IMR-90 (cell line): ENCODE results near the gene HOXC6. TPM values are rescaled to one million over a fixed set of nuclear protein-coding genes. Genes with fewer than 3 reads are reported as not detected.

Experiments used
- ATAC-seq: fragments of 200-7000 bp; cut with Tn5 transposase; 2 replicates; pipeline ENCODE4 v1.9.1; 2020; ENCODE audit warnings: low read depth, mild to moderate bottlenecking, moderate library complexity
- BruUV-seq: library from RNA; stranded (reverse); fragments of 400-500 nt; replicated peaks from 2 replicates; lab custom pipeline; 2021; lab: Mats Ljungman, UMichigan
- CTCF ChIA-PET: fragments of 300-600 bp; formaldehyde crosslinking; extraction: SDS; loops from one replicate; lab custom pipeline; 2021; ENCODE audit warnings: antibody characterized with exemption; lab: Yijun Ruan, JAX
- POLR2A ChIA-PET: fragments of 300-600 bp; sonication (Branson Sonifier 250); formaldehyde crosslinking; loops from one replicate; lab custom pipeline; 2022; ENCODE audit warnings: antibody characterized with exemption; ENCODE audit not compliant: unreplicated experiment; lab: Charles Lee
- DNase-seq: peaks from one replicate; pipeline ENCODE4 v3.0.0; 2013
- H2AFZ ChIP-seq: replicated peaks from 2 replicates; pipeline ENCODE3; 2013; ENCODE audit warnings: low read length, mild to moderate bottlenecking; ENCODE audit not compliant: poor library complexity
- H2AK5ac ChIP-seq: 2 replicates; pipeline ENCODE4 v1.6.1; 2013; ENCODE audit warnings: low read depth, low read length, inconsistent platforms
- H2AK9ac ChIP-seq: replicated peaks from 2 replicates; pipeline ENCODE3; 2013; ENCODE audit warnings: mild to moderate bottlenecking, low read depth, low read length, moderate library complexity; ENCODE audit not compliant: poor library complexity
- H2BK120ac ChIP-seq: 2 replicates; pipeline ENCODE4 v1.6.1; 2013; ENCODE audit warnings: low read depth, low read length, inconsistent platforms
- H2BK15ac ChIP-seq: 3 replicates; pipeline ENCODE4 v1.6.1; 2013; ENCODE audit warnings: low read depth, low read length, inconsistent platforms
- H2BK20ac ChIP-seq: 2 replicates; pipeline ENCODE4 v1.6.1; 2013; ENCODE audit warnings: low read depth, mild to moderate bottlenecking, inconsistent platforms, low read length, moderate library complexity
- H2BK5ac ChIP-seq: 2 replicates; pipeline ENCODE4 v1.6.1; 2013; ENCODE audit warnings: mild to moderate bottlenecking, low read depth, low read length, inconsistent platforms; ENCODE audit not compliant: poor library complexity, severe bottlenecking
- H3K14ac ChIP-seq: replicated peaks from 2 replicates; pipeline ENCODE4 v1.6.1; 2013; ENCODE audit warnings: low read depth, low read length, inconsistent platforms
- H3K18ac ChIP-seq: 2 replicates; pipeline ENCODE4 v1.6.1; 2013; ENCODE audit warnings: low read depth, low read length, control low read depth
- H3K23ac ChIP-seq: 2 replicates; pipeline ENCODE4 v1.6.1; 2013; ENCODE audit warnings: low read depth, low read length, inconsistent platforms
- H3K27ac ChIP-seq: 2 replicates; pipeline ENCODE4 v1.5.1; 2013; ENCODE audit warnings: mild to moderate bottlenecking, control low read depth, low read length; ENCODE audit not compliant: insufficient read depth
- H3K27me3 ChIP-seq: 2 replicates; pipeline ENCODE4 v1.6.1; 2013; ENCODE audit warnings: low read length; ENCODE audit not compliant: control insufficient read depth, insufficient read depth
- H3K36me3 ChIP-seq: 2 replicates; pipeline ENCODE4 v1.6.1; 2013; ENCODE audit warnings: low read length, mixed read lengths; ENCODE audit not compliant: control insufficient read depth, insufficient read depth
- H3K4ac ChIP-seq: 2 replicates; pipeline ENCODE4 v1.6.1; 2013; ENCODE audit warnings: low read depth, low read length, inconsistent platforms
- H3K4me1 ChIP-seq: 2 replicates; pipeline ENCODE4 v1.6.1; 2013; ENCODE audit warnings: low read length, mixed read lengths; ENCODE audit not compliant: control insufficient read depth, insufficient read depth
- H3K4me2 ChIP-seq: 2 replicates; pipeline ENCODE4 v1.6.1; 2013; ENCODE audit warnings: low read depth, mild to moderate bottlenecking, control low read depth, low read length, moderate library complexity
- H3K4me3 ChIP-seq: 2 replicates; pipeline ENCODE4 v1.5.1; 2013; ENCODE audit warnings: low read depth, mild to moderate bottlenecking, control low read depth, low read length, moderate library complexity; ENCODE audit not compliant: insufficient read depth
- H3K56ac ChIP-seq: 2 replicates; pipeline ENCODE4 v1.6.1; 2013; ENCODE audit warnings: low read length, inconsistent platforms; ENCODE audit not compliant: insufficient read depth; ENCODE audit errors: extremely low read depth
- H3K79me1 ChIP-seq, 2 experiments: 2 replicates each; pipeline ENCODE4 v1.6.1; 2013; ENCODE audit warnings: low read length in 2 of 2, inconsistent platforms in 1 of 2, low read depth in 1 of 2
- H3K9ac ChIP-seq: 2 replicates; pipeline ENCODE4 v1.6.1; 2013; ENCODE audit warnings: low read depth, low read length, control low read depth
- H3K9me1 ChIP-seq: 2 replicates; pipeline ENCODE4 v1.6.1; 2013; ENCODE audit warnings: low read length, inconsistent platforms; ENCODE audit not compliant: insufficient read depth
- H3K9me3 ChIP-seq: 2 replicates; pipeline ENCODE4 v1.6.1; 2013; ENCODE audit warnings: low read length; ENCODE audit not compliant: control insufficient read depth, insufficient read depth
- H4K20me1 ChIP-seq: 2 replicates; pipeline ENCODE4 v1.6.1; 2013; ENCODE audit warnings: low read length, inconsistent platforms; ENCODE audit not compliant: insufficient read depth
- H4K5ac ChIP-seq: 2 replicates; pipeline ENCODE4 v1.6.1; 2013; ENCODE audit warnings: mild to moderate bottlenecking, low read depth, low read length, control low read depth
- H4K8ac ChIP-seq, 2 experiments: 2 replicates each; pipeline ENCODE4 v1.6.1; 2013; ENCODE audit warnings: low read depth in 2 of 2, low read length in 2 of 2, control low read depth in 1 of 2, inconsistent platforms in 1 of 2
- H4K91ac ChIP-seq: 2 replicates; pipeline ENCODE4 v1.6.1; 2013; ENCODE audit warnings: low read depth, low read length, inconsistent platforms; ENCODE audit not compliant: insufficient read depth
- BHLHE40 ChIP-seq: fragments of 150-350 bp; IDR thresholded peaks from 2 replicates; pipeline ENCODE4 v1.6.1; 2016; ENCODE audit warnings: mild to moderate bottlenecking, low read depth, low read length
- CEBPB ChIP-seq: IDR thresholded peaks from 2 replicates; pipeline ENCODE4 v1.6.1; 2012; ENCODE audit warnings: low read depth, low read length, improper control_type of control experiment
- CHD1 ChIP-seq: IDR thresholded peaks from 2 replicates; pipeline ENCODE4 v1.6.1; 2012; ENCODE audit warnings: low read depth, low read length, improper control_type of control experiment
- CTCF ChIP-seq: conservative IDR thresholded peaks from 2 replicates; pipeline ENCODE4 v1.5.1; 2012; ENCODE audit warnings: mild to moderate bottlenecking, low read depth, low read length, improper control_type of control experiment
- ELK1 ChIP-seq: fragments of 150-350 bp; IDR thresholded peaks from 2 replicates; pipeline ENCODE4 v1.6.1; 2016; ENCODE audit warnings: low read depth, mild to moderate bottlenecking, low read length, moderate library complexity, borderline replicate concordance
- FOS ChIP-seq: fragments of 150-350 bp; IDR thresholded peaks from 2 replicates; pipeline ENCODE4 v1.6.1; 2016; ENCODE audit warnings: low read depth, low read length
- MAFK ChIP-seq: IDR thresholded peaks from 2 replicates; pipeline ENCODE4 v1.6.1; 2012; ENCODE audit warnings: low read depth, low read length, improper control_type of control experiment
- MAZ ChIP-seq: IDR thresholded peaks from 2 replicates; pipeline ENCODE4 v1.6.1; 2012; ENCODE audit warnings: low read depth, mild to moderate bottlenecking, low read length, improper control_type of control experiment, moderate library complexity, borderline replicate concordance
- MXI1 ChIP-seq: IDR thresholded peaks from 2 replicates; pipeline ENCODE4 v1.6.1; 2012; ENCODE audit warnings: low read depth, mild to moderate bottlenecking, low read length, moderate library complexity, borderline replicate concordance
- NFE2L2 ChIP-seq: fragments of 150-350 bp; IDR thresholded peaks from 2 replicates; pipeline ENCODE4 v1.6.1; 2016; ENCODE audit warnings: low read depth, mild to moderate bottlenecking, low read length
- POLR2A ChIP-seq: IDR thresholded peaks from 2 replicates; pipeline ENCODE4 v1.6.1; 2012; ENCODE audit warnings: mild to moderate bottlenecking, low read depth, low read length
- RAD21 ChIP-seq: IDR thresholded peaks from 2 replicates; pipeline ENCODE4 v1.6.1; 2012; ENCODE audit warnings: low read length, improper control_type of control experiment
- RCOR1 ChIP-seq: IDR thresholded peaks from 2 replicates; pipeline ENCODE4 v1.6.1; 2012; ENCODE audit warnings: mild to moderate bottlenecking, low read length, improper control_type of control experiment; ENCODE audit not compliant: insufficient replicate concordance
- RFX5 ChIP-seq: IDR thresholded peaks from 2 replicates; pipeline ENCODE4 v1.8.0; 2012; ENCODE audit warnings: low read depth, mild to moderate bottlenecking, low read length, moderate library complexity
- SMC3 ChIP-seq: fragments of 150-350 bp; IDR thresholded peaks from 2 replicates; pipeline ENCODE4 v1.6.1; 2016; ENCODE audit warnings: low read depth, mild to moderate bottlenecking, antibody characterized with exemption, low read length, moderate library complexity
- USF2 ChIP-seq: fragments of 150-350 bp; IDR thresholded peaks from 2 replicates; pipeline ENCODE4 v1.6.1; 2017; ENCODE audit warnings: mild to moderate bottlenecking, antibody characterized with exemption, low read length, low read depth
- WGBS, 2 experiments: methylation state at CpG; one replicate each; pipeline versions ENCODE4 v1.1.5 to v1.1.7; 2013; ENCODE audit warnings: missing lambda C conversion rate in 2 of 2; ENCODE audit not compliant: insufficient read length in 1 of 2; ENCODE audit errors: extremely low coverage in 2 of 2; 5-methylcytosine and 5-hydroxymethylcytosine counted together
- dilution Hi-C: fragments of 300-500 bp; cut with HindIII; formaldehyde crosslinking; loops from one replicate; pipeline ENCODE4 v1.14.3; 2018; ENCODE audit warnings: low sequenced_read_pairs; ENCODE audit not compliant: unreplicated experiment
- in situ Hi-C: fragments of 300-500 bp; cut with MboI; formaldehyde crosslinking; loops from 3 replicates; pipeline ENCODE4 v1.14.3; 2019; ENCODE audit warnings: low sequenced_read_pairs, inconsistent platforms, mixed read lengths
- intact Hi-C: fragments of 100-400 bp; cut with micrococcal nuclease; formaldehyde crosslinking; loops from 2 replicates; pipeline ENCODE4 v1.10.0; 2022
- polyA plus RNA-seq, 3 experiments: library from polyadenylated mRNA; depleted of rRNA; stranded (reverse); fragments of >200 nt; gene quantifications; 2 replicates each; pipeline ENCODE4 v1.2.3, GENCODE V29; 2012; ENCODE audit warnings: low replicate concordance in 1 of 3
- total RNA-seq: library from RNA; depleted of rRNA; stranded (reverse); fragments of >200 nt; gene quantifications from 2 replicates; pipeline ENCODE4 v1.2.3, GENCODE V29; 2012

Gene HOXC6
- total and polyA plus RNA-seq, 2 of the 4 experiments (the other 2 are of a cell fraction): 1.1 TPM; not detected in 1

- Histone ChIP-seq H3K23ac (no peak overlapping the region), H3K79me1 (no peaks in the 10 kb centered on the region), H2BK5ac (no peak overlapping the region), H3K27me3 (peaks cover 18% of the 10 kb centered on the region), H3K4me2 (no peak overlapping the region), H2BK20ac (no peak overlapping the region), H4K91ac (no peak overlapping the region), H3K4me1 (no peaks in the 10 kb centered on the region), H3K9me3 (no peaks in the 10 kb centered on the region), H3K56ac (no peak overlapping the region), H3K4me3 (no peak overlapping the region), H3K18ac (no peak overlapping the region), H2AK5ac (no peak overlapping the region), H4K8ac (no peak overlapping the region), H2AK9ac (no peak overlapping the region), H3K27ac (no peak overlapping the region), H2BK15ac (no peak overlapping the region), H3K36me3 (no peaks in the 10 kb centered on the region), H4K20me1 (no peaks in the 10 kb centered on the region), H3K9me1 (peaks cover 3% of the 10 kb centered on the region; the same call in 1 of the 2 replicates), H4K5ac (no peak overlapping the region), H3K9ac (no peak overlapping the region), H3K14ac (no peak overlapping the region), H3K4ac (no peak overlapping the region), H2BK120ac (no peak overlapping the region), H2AFZ (no peak overlapping the region)
- no CpG with 5 or more reads among the region's 1 CpG for WGBS, 2 experiments
- ChIA-PET POLR2A (no interaction called here), CTCF (no interaction called here)
- in situ Hi-C loops (no loop called here), intact Hi-C loops (no loop called here), dilution Hi-C loops (no loop called here)
- no peak for DNase-seq
- no TSS peak for BruUV-seq
- no peak for TF ChIP-seq ELK1
- no peak for TF ChIP-seq MAFK
- no peak for TF ChIP-seq MAZ
- no peak for TF ChIP-seq MXI1
- TF ChIP-seq POLR2A: no peak
- no peak for TF ChIP-seq CTCF
- TF ChIP-seq BHLHE40: no peak
- no peak for TF ChIP-seq CEBPB
- TF ChIP-seq USF2: no peak
- no peak for TF ChIP-seq SMC3
- TF ChIP-seq RAD21: no peak
- TF ChIP-seq CHD1: no peak
- TF ChIP-seq RFX5: no peak
- no peak for TF ChIP-seq FOS
- no peak for TF ChIP-seq NFE2L2
- TF ChIP-seq RCOR1: no peak
- no peak for ATAC-seq
Measured at GRCh38 chr12:54071942-54072341, 43.7 kb downstream of the HOXC6 start.
